MCF 10A (cell line): ENCODE results near the gene ATG9B. TPM values are rescaled to one million over a fixed set of nuclear protein-coding genes. Genes with fewer than 3 reads are reported as not detected.
"Not testable (repeated sequence)": the region's sequence is repeated elsewhere in the genome, so short reads cannot be mapped to it uniquely, and the experiment has no call there.

Experiments used
- BruUV-seq: library from RNA; stranded (reverse); fragments of 400-500 nt; replicated peaks from 2 replicates; lab custom pipeline; 2021; lab: Mats Ljungman, UMichigan
- CTCF ChIA-PET: fragments of 300-600 bp; sonication (Branson Sonifier 250); formaldehyde crosslinking; extraction: SDS; loops from one replicate; lab custom pipeline; 2021; ENCODE audit warnings: antibody characterized with exemption, inconsistent platforms; lab: Yijun Ruan, JAX
- POLR2A ChIA-PET: fragments of 300-600, 350-650 bp; sonication (Branson Sonifier 250); formaldehyde crosslinking; extraction: SDS; loops from one replicate; lab custom pipeline; 2020; ENCODE audit warnings: antibody characterized with exemption, inconsistent platforms; lab: Yijun Ruan, JAX
- DNase-seq: peaks from one replicate; pipeline ENCODE4 v3.0.0-alpha.2; 2018; ENCODE audit not compliant: unreplicated experiment
- H3K27ac Mint-ChIP-seq: one replicate; pipeline ENCODE4 v1.8.0; 2022; ENCODE audit warnings: mild to moderate bottlenecking, low read depth, mixed read lengths; ENCODE audit not compliant: unreplicated experiment
- H3K27me3 Mint-ChIP-seq: one replicate; pipeline ENCODE4 v1.8.0; 2022; ENCODE audit warnings: mixed read lengths; ENCODE audit not compliant: insufficient read depth, unreplicated experiment
- H3K36me3 Mint-ChIP-seq: one replicate; pipeline ENCODE4 v1.8.0; 2022; ENCODE audit warnings: mild to moderate bottlenecking, moderate library complexity, mixed read lengths; ENCODE audit not compliant: insufficient read depth, unreplicated experiment
- H3K4me1 Mint-ChIP-seq: one replicate; pipeline ENCODE4 v1.8.0; 2022; ENCODE audit warnings: mixed read lengths; ENCODE audit not compliant: insufficient read depth, unreplicated experiment
- H3K4me3 Mint-ChIP-seq: one replicate; pipeline ENCODE4 v1.8.0; 2022; ENCODE audit warnings: mild to moderate bottlenecking, moderate library complexity, mixed read lengths; ENCODE audit not compliant: unreplicated experiment
- H3K9me3 Mint-ChIP-seq: one replicate; pipeline ENCODE4 v1.8.0; 2022; ENCODE audit warnings: mixed read lengths; ENCODE audit not compliant: unreplicated experiment
- CTCF ChIP-seq: fragments of 200-600 bp; IDR thresholded peaks from one replicate; pipeline ENCODE4 v1.8.0; 2022; ENCODE audit warnings: antibody characterized with exemption, mild to moderate bottlenecking; ENCODE audit not compliant: unreplicated experiment
- intact Hi-C: fragments of 100-400 bp; cut with micrococcal nuclease; formaldehyde crosslinking; loops from 2 replicates; pipeline ENCODE4 v1.14.1; 2022
- total RNA-seq: library from RNA; stranded (reverse); gene quantifications from 2 replicates; pipeline ENCODE4 v1.2.3, GENCODE V29; 2022

Gene ATG9B
- total RNA-seq, 1 experiment from 2014 or later, result 0.12 TPM

- intact Hi-C loops, result no loop called here
- DNase-seq, result peak; percentile 70
- no peaks in the 10 kb centered on the region for H3K27me3 Mint-ChIP-seq
- ChIA-PET CTCF (interaction anchor here (0.6 to 1.5 kb wide), 4 partner anchors 19 to 1240 kb away, joined by 3 to 4 read pairs (median 3); partner anchors contain the start of gene ABCB8), POLR2A (interaction anchor here (0.7 to 1.4 kb wide), 5 partner anchors 10 to 67 kb away, joined by 3 to 6 read pairs (median 4); partner anchors contain the start of genes CDK5, FASTK and SLC4A2)
- H3K4me3 Mint-ChIP-seq, result no peak overlapping the region
- peaks cover 8% of the 10 kb centered on the region for H3K36me3 Mint-ChIP-seq
- H3K27ac Mint-ChIP-seq, result peak overlapping the region; percentile 50
- no peak for TF ChIP-seq CTCF
- peaks cover 10% of the 10 kb centered on the region for H3K4me1 Mint-ChIP-seq
- BruUV-seq, result no TSS peak
- no peaks in the 10 kb centered on the region for H3K9me3 Mint-ChIP-seq
Observed at GRCh38 chr7:151046603-151047573, 22.6 kb upstream of the ATG9B start.

GRCh38 chr7:151045967-151046366 is 21.7 kb upstream of the ATG9B start:
- intact Hi-C loops, result no loop called here
- no peaks in the 10 kb centered on the region for H3K27me3 Mint-ChIP-seq
- POLR2A ChIA-PET, result interaction anchor here (0.8 to 1.4 kb wide), 3 partner anchors 11 to 21 kb away, joined by 3 to 6 read pairs (median 3); partner anchors contain the start of gene CDK5
- H3K9me3 Mint-ChIP-seq, result no peaks in the 10 kb centered on the region
- CTCF ChIA-PET, result interaction anchor here (1.1 kb wide), 1 partner anchor 65 kb away, joined by 3 read pairs; no protein-coding TSS in a partner anchor
- TSS peak; percentile 10 for BruUV-seq
- H3K4me3 Mint-ChIP-seq, result no peak overlapping the region
- H3K36me3 Mint-ChIP-seq, result peaks cover 8% of the 10 kb centered on the region
- TF ChIP-seq CTCF, result no peak
- DNase-seq, result no peak
- peaks cover 10% of the 10 kb centered on the region for H3K4me1 Mint-ChIP-seq
- H3K27ac Mint-ChIP-seq, result no peak overlapping the region

DNA sequence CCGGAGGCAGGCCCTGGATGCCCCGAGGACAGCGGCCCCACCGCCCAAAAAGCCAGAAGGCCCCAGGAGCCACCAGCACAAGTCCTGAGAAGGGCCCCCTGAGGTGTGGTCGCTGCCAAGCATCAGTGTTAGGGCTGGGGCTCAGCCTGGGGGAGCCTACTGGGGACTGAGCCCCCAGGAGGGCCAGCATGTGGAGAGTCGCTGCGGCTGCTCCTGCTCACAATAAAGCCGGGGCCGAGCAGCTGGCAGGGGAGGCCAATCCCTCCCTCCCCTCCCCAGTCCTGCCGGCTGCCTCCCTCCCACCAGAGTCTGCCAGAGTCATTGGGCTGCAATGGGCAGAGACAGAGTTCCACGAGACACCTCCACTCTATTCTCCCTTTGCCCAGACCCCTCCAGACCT is 21.0 kb upstream of the ATG9B start:
- TF ChIP-seq CTCF, result no peak
- H3K4me3 Mint-ChIP-seq, result no peak overlapping the region
- no peaks in the 10 kb centered on the region for H3K9me3 Mint-ChIP-seq
- ChIA-PET CTCF (interaction anchor here (0.5 to 0.9 kb wide), 2 partner anchors 17 to 66 kb away, joined by 4 to 6 read pairs; partner anchors contain the start of gene ABCB8), POLR2A (no interaction called here)
- H3K36me3 Mint-ChIP-seq, result peaks cover 9% of the 10 kb centered on the region
- no peak for DNase-seq
- intact Hi-C loops, result no loop called here
- peaks cover 10% of the 10 kb centered on the region for H3K4me1 Mint-ChIP-seq
- no TSS peak for BruUV-seq
- no peak overlapping the region for H3K27ac Mint-ChIP-seq
- H3K27me3 Mint-ChIP-seq, result no peaks in the 10 kb centered on the region

DNA sequence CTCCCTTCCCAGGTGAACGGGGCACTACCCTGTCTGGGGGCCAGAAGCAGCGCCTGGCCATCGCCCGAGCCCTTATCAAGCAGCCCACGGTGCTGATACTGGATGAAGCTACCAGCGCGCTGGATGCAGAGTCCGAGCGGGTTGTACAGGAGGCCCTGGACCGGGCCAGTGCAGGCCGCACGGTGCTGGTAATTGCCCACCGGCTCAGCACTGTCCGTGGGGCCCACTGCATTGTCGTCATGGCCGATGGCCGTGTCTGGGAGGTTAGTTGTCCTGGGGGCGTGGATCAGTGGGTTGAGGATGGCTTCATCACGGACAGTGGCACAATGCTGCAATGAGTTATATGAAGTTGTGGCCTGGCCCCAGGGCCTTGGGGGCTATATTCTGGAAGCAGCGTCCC is 19.7 kb upstream of the ATG9B start:
- intact Hi-C loops, result no loop called here
- Mint-ChIP-seq H3K27me3 (no peaks in the 10 kb centered on the region), H3K4me3 (no peak overlapping the region), H3K9me3 (no peaks in the 10 kb centered on the region), H3K27ac (no peak overlapping the region), H3K4me1 (peaks cover 20% of the 10 kb centered on the region), H3K36me3 (peaks cover 17% of the 10 kb centered on the region)
- POLR2A ChIA-PET, result no interaction called here
- TF ChIP-seq CTCF, result no peak
- no TSS peak for BruUV-seq
- CTCF ChIA-PET, result no interaction called here
- DNase-seq, result no peak

GRCh38 chr7:151043449-151043848 is 19.2 kb upstream of the ATG9B start:
- CTCF ChIA-PET, H3K27me3 Mint-ChIP-seq, H3K9me3 Mint-ChIP-seq, H3K27ac Mint-ChIP-seq, DNase-seq, intact Hi-C loops, POLR2A ChIA-PET, BruUV-seq, H3K4me3 Mint-ChIP-seq: not testable (repeated sequence)
- Mint-ChIP-seq H3K4me1 (peaks cover 25% of the 10 kb centered on the region), H3K36me3 (peaks cover 17% of the 10 kb centered on the region)
